Cardiac fibroblast (primary cell): ENCODE results near the gene DNAJC4.

ENCODE experiments used
- DNase-seq, 2 donors: peaks; one replicate each; pipeline versions ENCODE4 v3.0.0 to v3.0.0-alpha.2; 2010; ENCODE audit warnings: low read depth in 2 of 2
- H3K4me3 ChIP-seq, 2 donors: replicated peaks in 1 of 2; 1 replicate in 1 of 2; 2 replicates in 1 of 2; pipeline ENCODE4 v1.5.1; 2011; ENCODE audit warnings: low read depth in 2 of 2, low read length in 2 of 2, mild to moderate bottlenecking in 2 of 2, moderate library complexity in 1 of 2
- CTCF ChIP-seq: IDR thresholded peaks from one replicate; pipeline ENCODE4 v1.5.1; 2011; ENCODE audit warnings: low read depth, mild to moderate bottlenecking, low read length, inconsistent platforms

DNAJC4 gene

GRCh38 chr11:64239662-64240434 is 9.5 kb downstream of the DNAJC4 start:
- no peak for TF ChIP-seq CTCF
- no peak for DNase-seq
- peak overlapping the region; percentile 66 to 78 for H3K4me3 ChIP-seq

- H3K4me3 ChIP-seq: peak within 1 kb of the TSS; percentile 78 to 85
- no peak for TF ChIP-seq CTCF
- DNase-seq: peak; percentile 97 to 98
These were observed 10.3 kb downstream of the DNAJC4 start, which contains the start of gene FKBP2 for GRCh38 chr11:64240435-64241240. Gene FKBP2 (plus strand): TSS chr11:64241095. CDS start chr11:64242388, 1,293 bp downstream.

DNA sequence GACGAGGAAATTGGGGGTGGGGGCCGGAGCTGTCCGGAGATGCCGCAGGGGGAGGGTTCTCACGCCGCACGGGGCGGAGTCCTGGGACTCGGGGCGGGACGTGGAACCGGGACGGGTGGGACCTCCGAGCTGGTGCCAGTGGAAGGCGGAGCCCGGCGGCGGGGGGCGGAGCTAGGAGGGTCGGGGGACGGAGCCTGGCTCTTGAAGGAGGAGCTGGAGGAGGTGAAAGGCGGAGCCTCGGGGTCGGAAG is 10.8 kb downstream of the DNAJC4 start:
- TF ChIP-seq CTCF: no peak
- H3K4me3 ChIP-seq: peak overlapping the region; percentile 66 to 78
- peak; percentile 100 for DNase-seq

GRCh38 chr11:64241491-64242374 is 11.4 kb downstream of the DNAJC4 start:
- H3K4me3 ChIP-seq: peak overlapping the region; percentile 65 to 85
- DNase-seq: peak; percentile 39 to 50
- TF ChIP-seq CTCF: no peak

GRCh38 chr11:64243236-64243854 is 13.0 kb downstream of the DNAJC4 start:
- peak overlapping the region in 1 of 2 donors; percentile 65 for H3K4me3 ChIP-seq
- TF ChIP-seq CTCF: no peak
- no peak for DNase-seq

DNA sequence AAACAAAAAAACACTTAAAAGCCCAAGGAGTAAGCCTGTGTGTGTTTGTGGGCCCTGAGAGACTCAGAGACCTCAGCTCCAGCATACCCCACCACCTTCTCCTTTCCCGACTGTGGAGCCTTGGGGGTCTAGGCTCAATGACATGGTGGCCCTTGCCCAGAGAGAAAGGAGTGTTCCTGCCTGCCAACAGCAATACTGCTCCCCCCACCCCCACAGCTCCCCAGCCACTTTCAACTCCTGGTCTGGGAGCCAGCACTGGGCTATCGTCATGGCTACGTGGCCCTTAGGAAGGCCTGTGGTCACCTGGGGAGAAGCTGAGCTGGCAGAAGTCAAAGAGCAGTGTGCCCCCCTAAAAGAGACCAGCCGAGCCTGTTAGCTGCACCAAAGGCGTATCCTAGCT is 13.8 kb downstream of the DNAJC4 start:
- TF ChIP-seq CTCF: no peak
- no peak for DNase-seq
- H3K4me3 ChIP-seq: no peak overlapping the region
